Cardiac muscle cell (in vitro differentiated cells and primary cell): ENCODE data around the gene NXN. TPM values are rescaled to one million over a fixed set of nuclear protein-coding genes. Genes with fewer than 3 reads are reported as not detected.

Experiments used
- DNase-seq, 2 donors: peaks; one replicate each; pipeline versions ENCODE4 v3.0.0 to v3.0.0-alpha.2; 2010 to 2017; ENCODE audit warnings: low read depth in 1 of 2, low spot score in 1 of 2
- H3K27ac ChIP-seq: fragments of 200-600 bp; sonication (generic); 2 replicates; pipeline ENCODE4 v1.5.1; 2016
- H3K27me3 ChIP-seq: fragments of 200-600 bp; sonication (generic); 2 replicates; pipeline ENCODE4 v1.6.0; 2016; ENCODE audit warnings: control low read depth
- H3K36me3 ChIP-seq: fragments of 200-600 bp; sonication (generic); 2 replicates; pipeline ENCODE4 v1.5.1; 2016; ENCODE audit warnings: control low read depth
- H3K4me1 ChIP-seq: fragments of 200-600 bp; sonication (generic); 2 replicates; pipeline ENCODE4 v1.8.1; 2017; ENCODE audit warnings: low read depth, mild to moderate bottlenecking, mixed run types
- H3K4me3 ChIP-seq: fragments of 200-600 bp; sonication (generic); 2 replicates; pipeline ENCODE4 v1.5.1; 2016; ENCODE audit warnings: mild to moderate bottlenecking
- H3K9me3 ChIP-seq: fragments of 200-600 bp; sonication (generic); 2 replicates; pipeline ENCODE4 v1.5.1; 2017; ENCODE audit warnings: low read depth, mild to moderate bottlenecking, control low read depth
- CTCF ChIP-seq: IDR thresholded peaks from 2 replicates; pipeline ENCODE4 v1.5.1; 2012; ENCODE audit warnings: low read depth, mild to moderate bottlenecking, low read length
- polyA plus RNA-seq: library from polyadenylated mRNA; unstranded; fragments of >200 nt; fragmentation: Nextera tagmentation; extraction: Ambion mirVana; gene quantifications from 2 replicates; pipeline ENCODE4 v1.2.1, GENCODE V29; 2016
- total RNA-seq: library from RNA; depleted of rRNA; stranded (reverse); fragments of >200 nt; gene quantifications from 2 replicates; pipeline ENCODE4 v1.2.3, GENCODE V29; 2016

The NXN gene
- total and polyA plus RNA-seq, 2 experiments from 2014 or later = 120 to 122 TPM

DNA sequence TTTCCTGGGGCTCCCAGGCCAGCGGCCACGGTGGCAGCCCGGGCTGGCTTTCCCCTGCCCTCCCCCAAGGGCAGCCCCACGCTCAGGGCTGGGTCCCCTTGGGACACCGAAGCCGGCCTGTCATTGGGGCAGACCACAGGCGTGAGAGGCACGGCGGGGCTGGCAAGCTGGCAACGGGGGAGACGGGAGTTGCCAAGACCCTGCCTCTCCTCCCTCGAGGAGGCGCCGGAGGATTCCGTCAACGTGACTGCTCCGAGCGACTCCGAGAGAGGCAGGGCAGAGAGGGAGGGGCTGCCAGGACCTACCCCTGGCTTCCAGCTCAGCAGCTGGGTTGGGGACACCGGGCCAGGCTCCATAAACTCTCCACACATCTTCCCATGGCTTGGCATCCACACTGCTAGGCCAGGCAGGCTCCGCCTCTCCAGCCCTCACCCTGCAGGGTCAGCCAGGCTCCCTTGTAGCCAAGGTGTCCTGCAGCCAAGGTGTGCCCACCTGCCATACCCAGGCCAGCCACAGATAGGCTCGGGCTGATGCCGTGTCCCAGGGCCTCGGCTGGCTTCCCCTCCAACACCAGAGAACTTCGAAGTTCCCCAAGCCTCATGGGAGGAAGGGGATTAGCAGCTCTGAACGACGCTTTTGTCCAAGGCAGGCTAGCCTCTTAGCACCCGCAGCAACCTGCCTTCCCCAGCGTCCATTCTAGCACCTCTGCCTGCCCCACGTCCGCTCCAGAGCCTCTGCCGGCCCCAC, 42.9 kb upstream of the NXN start:
- H3K4me3 ChIP-seq = no peak overlapping the region
- H3K36me3 ChIP-seq = no peaks in the 10 kb centered on the region
- peak overlapping the region; percentile 80 for H3K27ac ChIP-seq
- no peaks in the 10 kb centered on the region for H3K27me3 ChIP-seq
- H3K4me1 ChIP-seq = peaks cover 37% of the 10 kb centered on the region
- DNase-seq = no peak
- H3K9me3 ChIP-seq = no peaks in the 10 kb centered on the region
- no peak for TF ChIP-seq CTCF

- no peak for DNase-seq
- Histone ChIP-seq H3K9me3 (no peaks in the 10 kb centered on the region), H3K4me3 (no peak overlapping the region), H3K4me1 (peaks cover 37% of the 10 kb centered on the region), H3K27me3 (no peaks in the 10 kb centered on the region), H3K27ac (peak overlapping the region; percentile 99), H3K36me3 (no peaks in the 10 kb centered on the region)
- no peak for TF ChIP-seq CTCF
Observed at GRCh38 chr17:1021147-1021546, 41.6 kb upstream of the NXN start.

DNA sequence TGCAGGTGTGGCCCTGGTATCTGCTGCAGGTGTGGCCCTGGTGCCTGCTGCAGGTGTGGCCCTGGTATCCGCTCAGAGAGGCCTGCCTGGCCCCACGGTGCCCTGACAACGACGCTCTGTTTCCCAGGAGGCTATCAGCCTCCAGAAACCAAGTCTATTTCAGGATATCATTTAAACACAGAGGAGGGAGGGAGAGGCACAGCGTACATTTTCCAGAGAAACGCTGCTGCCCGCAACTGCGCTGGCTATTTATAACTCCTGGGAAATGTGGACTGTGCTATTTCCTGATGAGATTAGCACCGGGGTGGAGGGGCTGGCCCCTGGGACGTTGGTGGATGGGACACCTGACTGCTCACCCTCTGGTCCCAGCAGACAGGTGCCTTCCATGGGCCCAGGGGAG, 39.9 kb upstream of the NXN start:
- no peak for TF ChIP-seq CTCF
- Histone ChIP-seq H3K9me3 (no peaks in the 10 kb centered on the region), H3K36me3 (no peaks in the 10 kb centered on the region), H3K4me1 (peaks cover 37% of the 10 kb centered on the region), H3K27ac (peak overlapping the region; percentile 99), H3K4me3 (no peak overlapping the region), H3K27me3 (no peaks in the 10 kb centered on the region)
- peak in 1 of 2 donors; percentile 90 for DNase-seq

- no peaks in the 10 kb centered on the region for H3K36me3 ChIP-seq
- DNase-seq = no peak
Observed at GRCh38 chr17:1018547-1018946, 39.0 kb upstream of the NXN start.

GRCh38 chr17:1013729-1014090, 34.1 kb upstream of the NXN start:
- TF ChIP-seq CTCF = no peak
- Histone ChIP-seq H3K36me3 (peaks cover 5% of the 10 kb centered on the region), H3K4me3 (no peak overlapping the region), H3K27ac (no peak overlapping the region), H3K27me3 (no peaks in the 10 kb centered on the region), H3K9me3 (no peaks in the 10 kb centered on the region), H3K4me1 (peaks cover 11% of the 10 kb centered on the region)
- DNase-seq = no peak

More at GRCh38 chr17:1018547-1018946, 39.0 kb upstream of the NXN start:
- H3K27me3 ChIP-seq = no peaks in the 10 kb centered on the region
- H3K27ac ChIP-seq = peak overlapping the region; percentile 99
- TF ChIP-seq CTCF = no peak
- H3K9me3 ChIP-seq = no peaks in the 10 kb centered on the region
- peaks cover 37% of the 10 kb centered on the region for H3K4me1 ChIP-seq
- H3K4me3 ChIP-seq = no peak overlapping the region
